Fibroblast of skin of right biceps (primary cell): Measurements from ENCODE around the gene GBF1.

Source experiments
- DNase-seq: peaks from one replicate; pipeline ENCODE4 v3.0.0-alpha.2; 2013

Gene GBF1

DNA sequence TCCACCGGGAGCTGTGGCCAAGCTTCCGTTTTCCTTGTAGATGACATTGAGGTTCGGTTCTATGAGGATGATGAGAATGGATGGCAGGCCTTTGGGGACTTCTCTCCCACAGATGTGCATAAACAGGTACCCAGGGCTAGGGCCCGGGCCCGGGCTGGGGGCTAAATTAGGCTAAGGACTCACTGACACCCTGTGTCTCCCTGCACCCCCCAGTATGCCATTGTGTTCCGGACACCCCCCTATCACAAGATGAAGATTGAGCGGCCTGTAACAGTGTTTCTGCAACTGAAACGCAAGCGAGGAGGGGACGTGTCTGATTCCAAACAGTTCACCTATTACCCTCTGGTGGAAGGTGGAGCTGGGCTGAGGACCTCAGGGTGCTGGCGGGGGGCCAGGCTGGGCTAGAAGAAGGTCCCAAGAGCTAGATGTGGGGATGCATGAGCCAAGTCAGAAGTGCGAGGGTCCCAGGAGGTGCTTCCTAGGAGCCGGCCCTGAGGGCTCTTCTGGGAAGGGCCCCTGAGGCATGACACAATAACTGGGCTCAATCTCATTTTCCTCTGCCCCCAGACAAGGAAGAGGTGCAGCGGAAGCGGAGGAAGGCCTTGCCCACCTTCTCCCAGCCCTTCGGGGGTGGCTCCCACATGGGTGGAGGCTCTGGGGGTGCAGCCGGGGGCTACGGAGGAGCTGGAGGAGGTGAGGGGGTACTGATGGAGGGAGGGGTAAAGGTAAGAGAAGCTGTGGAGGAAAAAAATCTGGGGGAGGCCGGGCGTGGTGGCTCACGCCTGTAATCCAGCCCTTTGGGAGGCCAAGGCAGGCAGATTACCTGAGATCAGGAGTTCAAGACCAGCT lies 153.1 kb downstream of the GBF1 start:
- no peak for DNase-seq

DNA sequence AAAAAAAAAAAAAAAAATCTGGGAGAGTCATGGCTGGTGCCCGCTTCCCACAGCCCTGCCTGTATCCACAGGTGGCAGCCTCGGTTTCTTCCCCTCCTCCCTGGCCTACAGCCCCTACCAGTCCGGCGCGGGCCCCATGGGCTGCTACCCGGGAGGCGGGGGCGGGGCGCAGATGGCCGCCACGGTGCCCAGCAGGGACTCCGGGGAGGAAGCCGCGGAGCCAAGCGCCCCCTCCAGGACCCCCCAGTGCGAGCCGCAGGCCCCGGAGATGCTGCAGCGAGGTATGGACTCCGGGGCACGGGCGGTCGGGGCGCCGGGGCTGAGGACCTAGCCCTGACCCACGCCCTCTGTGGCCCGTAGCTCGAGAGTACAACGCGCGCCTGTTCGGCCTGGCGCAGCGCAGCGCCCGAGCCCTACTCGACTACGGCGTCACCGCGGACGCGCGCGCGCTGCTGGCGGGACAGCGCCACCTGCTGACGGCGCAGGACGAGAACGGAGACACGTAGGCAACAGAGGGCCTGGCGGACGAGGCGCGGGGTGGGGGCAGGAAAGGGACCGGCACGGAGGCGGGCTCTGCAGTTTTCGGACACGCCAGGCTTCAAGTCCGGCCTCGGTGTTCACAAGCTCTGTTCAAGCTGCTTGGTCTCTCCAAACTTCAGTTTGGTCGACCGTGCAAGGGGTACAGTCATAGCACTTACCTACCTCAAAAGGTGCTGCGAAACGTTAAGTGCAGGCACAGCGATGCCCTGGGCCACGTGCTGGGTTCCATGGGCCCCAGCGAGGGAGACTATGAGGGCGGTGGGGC lies 154.1 kb downstream of the GBF1 start:
- peak; percentile 83 for DNase-seq

DNA sequence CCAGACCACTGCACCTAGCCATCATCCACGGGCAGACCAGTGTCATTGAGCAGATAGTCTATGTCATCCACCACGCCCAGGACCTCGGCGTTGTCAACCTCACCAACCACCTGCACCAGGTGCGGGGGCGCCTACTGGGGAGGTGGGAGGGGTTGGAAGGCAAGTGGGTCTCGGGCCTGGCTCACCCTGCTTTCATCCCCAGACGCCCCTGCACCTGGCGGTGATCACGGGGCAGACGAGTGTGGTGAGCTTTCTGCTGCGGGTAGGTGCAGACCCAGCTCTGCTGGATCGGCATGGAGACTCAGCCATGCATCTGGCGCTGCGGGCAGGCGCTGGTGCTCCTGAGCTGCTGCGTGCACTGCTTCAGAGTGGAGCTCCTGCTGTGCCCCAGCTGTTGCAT lies 154.7 kb downstream of the GBF1 start:
- DNase-seq = no peak

DNA sequence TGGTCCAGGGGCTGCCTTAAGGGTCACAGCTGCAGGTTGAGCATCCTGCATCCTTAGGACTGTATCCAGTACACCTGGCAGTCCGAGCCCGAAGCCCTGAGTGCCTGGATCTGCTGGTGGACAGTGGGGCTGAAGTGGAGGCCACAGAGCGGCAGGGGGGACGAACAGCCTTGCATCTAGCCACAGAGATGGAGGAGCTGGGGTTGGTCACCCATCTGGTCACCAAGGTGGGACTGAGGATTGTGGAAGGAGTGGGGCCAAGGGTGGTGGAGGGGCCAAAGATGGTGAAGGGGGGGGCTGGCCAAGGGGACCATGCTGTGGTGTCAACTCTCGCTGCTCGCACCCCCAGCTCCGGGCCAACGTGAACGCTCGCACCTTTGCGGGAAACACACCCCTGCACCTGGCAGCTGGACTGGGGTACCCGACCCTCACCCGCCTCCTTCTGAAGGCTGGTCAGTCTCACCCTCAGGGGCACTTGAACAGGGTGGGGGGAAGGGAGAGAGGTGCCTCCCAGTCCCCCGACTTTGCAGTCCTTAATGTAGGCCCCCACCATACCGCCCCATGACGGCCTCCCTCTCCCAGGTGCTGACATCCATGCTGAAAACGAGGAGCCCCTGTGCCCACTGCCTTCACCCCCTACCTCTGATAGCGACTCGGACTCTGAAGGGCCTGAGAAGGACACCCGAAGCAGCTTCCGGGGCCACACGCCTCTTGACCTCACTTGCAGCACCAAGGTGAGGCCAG lies 155.4 kb downstream of the GBF1 start:
- no peak for DNase-seq

DNA sequence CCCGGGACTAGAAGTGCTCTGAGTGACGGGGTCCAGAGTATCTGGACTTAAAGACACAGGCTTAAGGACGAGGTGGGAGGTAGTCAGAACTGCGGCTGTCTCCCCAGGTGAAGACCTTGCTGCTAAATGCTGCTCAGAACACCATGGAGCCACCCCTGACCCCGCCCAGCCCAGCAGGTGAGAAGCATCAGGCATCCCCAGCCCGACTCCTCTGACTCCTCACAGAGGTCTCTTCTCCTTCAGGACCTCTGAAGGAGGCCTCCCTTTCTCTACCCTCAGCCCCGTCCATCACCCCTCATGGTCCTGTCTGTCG lies 156.0 kb downstream of the GBF1 start:
- no peak for DNase-seq

DNA sequence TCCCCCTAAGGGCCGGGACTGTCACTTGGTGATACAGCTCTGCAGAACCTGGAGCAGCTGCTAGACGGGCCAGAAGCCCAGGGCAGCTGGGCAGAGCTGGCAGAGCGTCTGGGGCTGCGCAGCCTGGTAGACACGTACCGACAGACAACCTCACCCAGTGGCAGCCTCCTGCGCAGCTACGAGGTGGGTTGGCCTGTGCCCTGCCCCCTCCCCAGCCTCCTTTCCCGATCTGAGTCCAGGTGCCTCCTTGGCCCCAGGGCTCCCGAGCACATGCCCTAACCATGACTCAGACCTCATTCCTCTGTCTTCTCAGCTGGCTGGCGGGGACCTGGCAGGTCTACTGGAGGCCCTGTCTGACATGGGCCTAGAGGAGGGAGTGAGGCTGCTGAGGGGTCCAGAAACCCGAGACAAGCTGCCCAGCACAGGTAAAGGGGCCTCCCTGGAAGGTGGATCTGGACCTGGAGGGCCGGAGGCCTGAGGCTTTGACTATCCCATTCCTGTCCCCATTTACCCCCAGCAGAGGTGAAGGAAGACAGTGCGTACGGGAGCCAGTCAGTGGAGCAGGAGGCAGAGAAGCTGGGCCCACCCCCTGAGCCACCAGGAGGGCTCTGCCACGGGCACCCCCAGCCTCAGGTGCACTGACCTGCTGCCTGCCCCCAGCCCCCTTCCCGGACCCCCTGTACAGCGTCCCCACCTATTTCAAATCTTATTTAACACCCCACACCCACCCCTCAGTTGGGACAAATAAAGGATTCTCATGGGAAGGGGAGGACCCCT lies 156.6 kb downstream of the GBF1 start:
- DNase-seq = peak; percentile 42

DNA sequence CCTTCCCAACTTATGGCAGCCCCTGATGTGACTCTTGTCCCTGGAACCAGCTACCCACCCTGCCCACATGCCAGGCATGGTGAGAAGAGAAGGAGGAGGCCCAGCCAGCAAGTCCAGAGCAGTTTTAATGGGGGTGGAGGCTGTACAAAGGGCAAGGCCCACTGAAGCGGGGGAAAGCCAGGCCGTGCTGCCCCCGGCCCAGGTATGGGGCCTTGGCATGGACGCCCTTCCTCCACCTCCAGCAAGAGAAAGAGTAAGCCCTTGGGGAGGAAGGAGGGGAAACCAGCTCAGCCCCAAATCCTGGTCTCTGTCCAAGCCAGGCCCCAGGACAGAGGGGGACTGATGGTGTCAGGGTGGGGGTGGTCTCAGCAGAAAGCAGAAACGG lies 157.2 kb downstream of the GBF1 start:
- no peak for DNase-seq

DNA sequence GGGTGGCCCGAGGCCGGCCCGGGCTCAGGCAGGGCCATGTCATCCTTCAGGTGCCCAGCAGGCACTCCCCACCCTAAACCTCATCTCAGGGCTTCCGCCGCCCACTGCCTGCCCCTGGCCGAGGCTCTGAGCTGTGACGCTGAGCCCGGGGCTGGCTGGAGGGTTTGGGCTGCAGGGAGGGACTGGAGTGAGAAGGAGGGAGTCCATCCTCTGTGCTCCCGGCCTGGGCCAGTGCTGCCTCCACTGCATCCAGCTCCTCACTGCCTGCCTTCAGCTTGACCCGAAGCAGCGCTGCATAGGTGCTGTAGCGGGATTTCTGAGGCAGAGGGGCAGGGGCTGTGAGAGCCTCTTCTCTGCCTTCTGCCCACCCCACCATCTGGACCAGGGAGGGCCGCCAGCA lies 157.8 kb downstream of the GBF1 start:
- no peak for DNase-seq

DNA sequence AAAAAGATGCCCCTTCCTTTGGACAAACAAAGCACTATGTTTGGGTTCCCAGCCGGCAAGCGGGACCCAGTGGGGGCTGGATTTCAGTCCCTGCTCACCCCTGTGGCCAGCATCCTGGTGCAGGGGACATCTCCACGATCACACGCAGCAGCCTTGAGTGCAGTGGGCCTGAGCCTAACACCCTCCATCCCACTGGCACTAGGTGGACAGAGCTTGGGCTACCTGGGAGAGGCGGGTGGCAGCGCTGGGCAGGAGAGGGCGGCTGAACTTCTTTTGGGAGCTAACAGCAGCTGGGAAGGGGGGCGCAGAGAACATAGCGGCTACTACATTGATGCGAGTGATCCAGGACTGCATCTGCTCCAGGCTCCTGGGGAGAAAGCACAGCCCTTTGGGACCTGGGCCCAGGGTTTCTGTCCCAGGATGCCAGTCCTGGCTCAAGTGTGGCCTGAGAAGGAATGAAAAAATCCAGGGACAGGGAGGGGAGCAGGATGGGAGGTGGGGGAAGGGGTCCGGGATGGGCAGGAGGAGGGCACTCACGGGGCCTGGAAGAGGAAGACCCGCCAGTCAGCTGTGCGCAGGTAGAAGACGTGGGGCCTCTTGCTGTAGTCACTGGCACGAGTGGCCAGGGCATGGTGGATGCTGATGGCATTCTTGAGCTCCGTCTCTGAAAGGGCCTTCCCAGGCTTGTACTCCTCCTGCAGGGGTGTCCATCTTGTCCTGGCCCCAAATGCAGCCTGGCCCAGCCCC lies 159.2 kb downstream of the GBF1 start:
- DNase-seq = no peak

DNA sequence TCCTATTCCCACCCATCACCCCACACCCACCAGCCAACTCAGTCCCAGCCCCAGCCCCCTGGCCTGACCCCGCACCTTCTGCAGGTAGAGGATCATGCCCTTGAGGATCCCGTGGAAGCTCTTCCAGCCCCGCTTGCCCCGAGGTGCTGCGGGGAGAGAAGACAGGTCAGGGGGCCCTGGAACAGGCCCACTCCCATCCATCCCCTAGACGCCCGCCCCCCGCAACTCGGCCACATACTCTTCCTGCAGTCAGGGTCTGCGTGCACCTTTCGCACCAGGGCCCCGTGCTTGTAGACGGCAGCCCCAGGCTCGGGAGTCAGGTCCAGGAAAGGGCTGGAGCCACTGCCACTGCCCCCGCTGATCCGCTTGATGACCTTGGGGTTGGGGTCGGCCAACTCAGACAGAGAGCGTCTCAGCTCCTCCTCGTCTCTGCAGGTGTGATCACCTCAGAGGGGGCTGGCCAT lies 159.8 kb downstream of the GBF1 start:
- no peak for DNase-seq

DNA sequence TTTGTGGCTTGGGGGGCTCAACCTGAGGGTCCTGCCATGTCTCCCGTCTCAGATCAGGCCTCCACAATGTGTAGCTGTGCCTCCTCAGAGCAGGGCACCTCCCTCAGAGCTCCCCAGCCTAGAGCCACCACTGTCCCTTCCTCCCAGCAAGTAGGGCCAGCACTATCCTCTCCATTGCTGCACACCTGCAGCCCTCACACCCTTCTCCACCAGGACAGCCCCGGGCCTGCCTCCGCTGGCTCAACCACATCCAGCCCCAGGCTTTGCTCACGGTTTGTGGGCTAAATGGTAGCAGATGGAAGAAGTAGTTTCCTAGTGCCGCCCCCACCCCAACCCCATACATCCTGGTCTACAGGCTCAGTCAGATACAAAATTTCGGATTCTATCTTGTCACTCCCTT lies 160.3 kb downstream of the GBF1 start:
- no peak for DNase-seq

DNA sequence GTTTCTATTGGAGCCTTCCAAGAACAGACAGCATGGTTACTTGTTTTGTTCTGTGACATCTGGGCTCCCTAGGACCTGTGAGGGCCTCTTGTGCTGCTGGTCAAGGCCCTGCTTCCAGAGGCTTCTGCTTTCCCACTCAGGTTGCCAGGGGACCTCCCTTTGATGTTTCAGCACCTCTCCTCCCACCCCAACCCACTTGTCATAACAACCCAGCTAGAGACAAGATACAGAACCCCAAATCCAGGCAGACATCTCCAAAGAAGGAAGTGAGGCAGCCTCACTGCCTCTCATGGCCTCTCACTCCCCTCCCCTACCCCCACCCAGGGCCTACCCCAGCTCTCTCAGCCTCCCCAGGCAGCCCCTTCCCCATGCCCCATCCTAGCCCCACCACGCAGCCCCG lies 161.5 kb downstream of the GBF1 start:
- no peak for DNase-seq

DNA sequence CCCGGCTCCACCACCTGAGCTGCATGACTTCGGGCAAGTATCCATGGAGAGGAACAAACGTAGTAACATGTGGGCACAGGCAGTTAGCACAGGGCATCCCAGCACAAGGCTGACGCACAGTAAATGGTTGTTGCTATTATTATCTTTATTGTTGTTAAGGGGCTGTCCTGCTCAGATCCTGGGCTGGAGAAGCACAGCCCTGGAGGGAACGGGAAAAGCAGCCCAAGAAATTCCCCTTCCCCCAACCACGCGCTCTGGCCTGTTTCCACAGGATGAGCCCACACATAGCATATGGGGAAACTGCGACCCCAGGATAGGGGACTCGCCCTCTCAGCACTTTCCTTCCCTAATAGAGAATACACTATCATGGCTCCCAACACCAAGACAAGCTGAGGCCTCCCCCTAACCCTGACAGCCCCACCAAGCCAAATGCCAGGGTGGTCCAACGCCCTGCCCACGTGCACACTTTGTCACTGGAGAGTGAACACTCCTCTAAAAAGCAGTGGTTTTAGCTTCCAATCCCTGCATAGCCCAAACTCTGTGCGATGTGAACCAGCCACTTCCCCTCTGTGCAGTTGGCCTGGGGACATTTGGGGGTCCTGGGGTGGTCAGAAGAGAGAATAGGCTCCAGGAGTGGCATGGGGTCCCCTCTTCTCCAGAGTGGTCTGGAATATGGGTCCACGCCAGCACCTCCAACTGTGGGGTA lies 162.2 kb downstream of the GBF1 start:
- no peak for DNase-seq

DNA sequence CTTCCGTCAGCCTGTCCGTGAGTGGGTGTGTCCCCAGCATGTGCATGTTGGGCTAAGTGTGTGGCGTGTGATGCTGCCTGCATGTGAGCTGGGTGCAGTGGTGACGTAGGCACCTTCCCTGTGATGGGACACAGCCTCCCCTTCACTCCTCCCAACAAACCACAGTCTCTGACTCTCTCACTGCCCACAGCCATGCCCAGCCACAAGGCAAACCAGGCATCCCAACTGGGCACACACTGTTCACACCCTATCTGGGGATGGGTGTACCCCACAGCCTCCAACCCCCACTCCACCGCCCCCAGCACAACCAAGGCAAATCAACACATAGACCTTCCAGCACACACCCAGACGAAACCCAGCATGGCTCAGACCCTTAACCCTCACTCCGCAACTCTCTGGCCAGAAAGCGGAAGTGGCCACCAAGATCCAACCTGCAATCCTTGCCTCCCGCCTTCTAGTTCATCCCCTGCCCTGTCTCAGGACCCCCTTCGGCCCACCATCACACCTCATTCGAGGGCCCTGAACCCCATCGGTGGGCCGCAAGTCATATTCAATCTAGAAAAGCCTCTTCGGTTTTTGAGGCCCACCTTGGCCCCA lies 162.9 kb downstream of the GBF1 start:
- DNase-seq = no peak

DNA sequence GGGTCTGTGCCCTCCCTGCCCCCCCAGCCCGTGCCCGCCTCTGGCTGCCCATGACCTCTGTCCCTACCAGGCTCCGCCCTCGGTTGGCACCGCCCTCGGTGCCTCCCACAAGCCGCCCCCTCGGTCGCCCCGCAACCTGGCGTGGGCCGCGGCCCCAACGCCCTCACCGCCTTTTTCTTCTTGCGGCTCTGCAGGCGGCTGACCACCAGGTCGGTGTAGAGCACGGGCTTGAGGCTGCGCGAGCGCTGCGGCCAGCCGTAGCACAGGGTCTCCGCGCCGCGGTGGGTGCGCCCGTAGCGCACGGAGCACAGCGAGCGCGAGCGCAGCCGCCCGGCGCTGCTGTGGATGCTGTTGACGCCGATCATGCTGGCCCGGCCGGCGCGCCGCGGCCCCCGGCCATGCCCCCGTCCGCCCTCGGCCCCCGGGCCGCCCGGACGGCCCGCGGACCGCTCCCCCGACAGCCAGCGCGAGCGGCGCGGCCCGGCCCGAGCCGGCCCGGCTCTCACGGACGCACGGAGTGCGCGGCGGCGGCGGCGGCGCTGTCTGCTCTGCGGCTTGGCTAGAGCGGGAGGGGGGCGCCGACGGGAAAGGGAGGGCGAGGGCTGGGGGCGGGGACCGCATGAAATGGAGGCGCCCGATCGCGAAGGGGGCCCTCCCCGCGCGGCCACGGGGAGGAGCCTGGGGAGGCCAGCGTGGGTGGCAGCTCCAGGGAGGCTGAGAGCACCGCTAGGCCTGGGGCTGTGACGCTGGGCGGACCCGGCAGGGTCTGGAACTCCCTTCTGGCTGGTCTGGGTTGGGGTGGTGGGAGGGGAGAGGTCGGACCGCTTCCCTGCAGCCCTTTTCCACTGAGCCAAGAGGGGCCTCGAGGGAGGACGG lies 163.6 kb downstream of the GBF1 start:
- peak; percentile 53 for DNase-seq

DNA sequence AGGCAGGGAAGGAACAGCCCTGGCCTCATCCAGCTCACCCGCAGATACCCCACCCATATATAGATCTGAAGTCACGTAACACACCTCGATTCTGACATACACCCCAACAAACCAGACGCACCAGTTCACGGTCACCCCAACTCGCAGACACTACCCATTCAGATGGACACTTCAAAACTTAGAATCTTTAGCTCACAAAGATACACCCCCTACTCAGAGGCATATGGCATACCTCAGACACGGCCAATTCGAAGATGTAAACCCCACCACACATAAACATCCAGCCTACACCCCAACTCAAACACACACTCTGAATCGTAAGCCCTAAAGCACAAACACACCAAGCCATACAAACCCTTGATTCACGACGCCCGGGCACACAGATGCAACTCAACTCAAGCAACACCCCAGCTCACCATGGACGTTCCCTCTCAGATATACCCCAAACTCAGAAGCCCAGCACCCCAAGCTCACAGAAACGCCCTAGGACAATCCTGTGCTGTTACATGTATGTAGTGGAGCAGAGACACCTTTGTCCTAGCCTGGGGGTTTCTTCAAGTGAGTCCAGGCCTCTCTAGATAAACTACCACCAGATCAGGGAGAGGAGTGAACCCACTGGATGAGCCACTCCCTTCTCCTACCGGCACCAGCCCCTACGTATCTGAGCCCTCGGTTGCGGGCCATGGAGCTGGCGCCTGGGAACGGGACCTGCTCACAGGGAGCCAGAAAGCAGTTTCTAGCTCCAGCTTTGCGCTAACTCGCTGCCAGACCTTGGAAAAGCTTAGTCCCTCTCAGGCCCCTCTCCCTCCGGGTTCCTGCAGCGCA lies 164.5 kb downstream of the GBF1 start:
- no peak for DNase-seq

DNA sequence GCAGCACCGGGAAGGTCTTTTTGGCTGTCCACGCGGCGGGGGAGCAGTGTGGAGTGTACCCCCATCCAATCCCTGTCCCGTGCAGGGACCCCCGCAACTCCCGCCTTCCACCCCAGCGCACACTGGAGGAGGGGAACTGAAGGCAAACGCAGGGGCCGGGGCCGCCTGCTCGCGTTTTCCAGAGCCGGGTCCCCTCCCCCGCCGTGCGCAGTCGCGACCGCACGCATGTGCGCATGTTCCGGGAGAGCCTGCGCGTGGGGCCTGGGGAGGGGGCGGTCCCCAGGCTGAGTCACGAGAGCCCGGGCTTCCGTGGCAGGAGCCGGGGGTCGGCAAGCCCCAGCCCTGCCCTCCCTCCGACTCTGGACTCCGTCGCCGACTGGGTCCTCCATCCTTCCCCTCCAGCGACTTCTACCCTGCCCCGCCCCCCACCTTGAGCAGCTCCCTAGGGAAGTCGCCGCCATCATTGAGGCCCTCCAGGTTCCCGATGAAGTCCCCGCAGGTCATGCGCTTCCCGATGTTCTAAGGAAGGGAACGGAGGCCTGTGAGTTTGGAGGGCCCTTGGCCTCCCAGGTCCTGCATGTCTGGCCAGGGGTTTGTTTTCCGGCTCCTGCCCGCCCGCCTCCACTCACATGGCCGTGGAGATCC lies 165.2 kb downstream of the GBF1 start:
- peak; percentile 41 for DNase-seq
